ENCODE results near the gene ABCD3. TPM values are rescaled to one million over a fixed set of nuclear protein-coding genes. Genes with fewer than 3 reads are reported as not detected.
"Not testable (repeated sequence)": the region's sequence is repeated elsewhere in the genome, so short reads cannot be mapped to it uniquely, and the experiment has no call there.

The ABCD3 gene
- polyA plus RNA-seq, 3 donors from 2014 or later = 21.8 to 28.7 (median 27.8) TPM

GRCh38 chr1:94559921-94560320, 141.7 kb downstream of the ABCD3 start:
- Mint-ChIP-seq H3K36me3 (no peaks in the 10 kb centered on the region), H3K4me3 (no peak overlapping the region), H3K4me1 (no peaks in the 10 kb centered on the region), H3K27ac (no peak overlapping the region), H3K27me3 (ENCODE audit: low read depth in 3 of 3) (peaks cover 2 to 9% (median 5%) of the 10 kb centered on the region in 3 donors), H3K9me3 (no peaks in the 10 kb centered on the region)
- DNase-seq = no peak

- H3K27ac Mint-ChIP-seq = no peak overlapping the region
- H3K9me3 Mint-ChIP-seq = no peaks in the 10 kb centered on the region
- no peaks in the 10 kb centered on the region for H3K36me3 Mint-ChIP-seq
- H3K27me3 Mint-ChIP-seq (ENCODE audit: low read depth in 3 of 3) = peaks cover 3 to 7% (median 7%) of the 10 kb centered on the region in 3 donors
- DNase-seq = no peak
- no peaks in the 10 kb centered on the region for H3K4me1 Mint-ChIP-seq
- no peak overlapping the region for H3K4me3 Mint-ChIP-seq
These were observed 142.1 kb downstream of the ABCD3 start for GRCh38 chr1:94560333-94560732.

GRCh38 chr1:94562519-94563260, 144.5 kb downstream of the ABCD3 start:
- no peak for DNase-seq
- peaks cover 0 to 2% (median 0%) of the 10 kb centered on the region in 6 donors for H3K9me3 Mint-ChIP-seq
- H3K4me3 Mint-ChIP-seq = no peak overlapping the region
- H3K27me3 Mint-ChIP-seq (ENCODE audit: low read depth in 3 of 3) = peaks cover 4 to 7% (median 6%) of the 10 kb centered on the region in 3 donors
- no peaks in the 10 kb centered on the region for H3K4me1 Mint-ChIP-seq
- peaks cover 0 to 3% (median 0%) of the 10 kb centered on the region in 3 donors for H3K36me3 Mint-ChIP-seq
- H3K27ac Mint-ChIP-seq = no peak overlapping the region

- no peak overlapping the region for H3K4me3 Mint-ChIP-seq
- peaks cover 0 to 7% (median 4%) of the 10 kb centered on the region in 6 donors for H3K9me3 Mint-ChIP-seq
These were observed 147.7 kb downstream of the ABCD3 start for GRCh38 chr1:94565901-94566300.

GRCh38 chr1:94566436-94566835, 148.2 kb downstream of the ABCD3 start:
- DNase-seq; H3K27ac Mint-ChIP-seq; H3K36me3 Mint-ChIP-seq; H3K4me1 Mint-ChIP-seq; H3K27me3 Mint-ChIP-seq (ENCODE audit: low read depth in 3 of 3); H3K4me3 Mint-ChIP-seq; H3K9me3 Mint-ChIP-seq: not testable (repeated sequence)

More at GRCh38 chr1:94565901-94566300, 147.7 kb downstream of the ABCD3 start:
- no peak overlapping the region for H3K27ac Mint-ChIP-seq
- peaks cover 4 to 8% (median 5%) of the 10 kb centered on the region in 3 donors for H3K27me3 Mint-ChIP-seq (ENCODE audit: low read depth in 3 of 3)
- DNase-seq = no peak
- no peaks in the 10 kb centered on the region for H3K4me1 Mint-ChIP-seq
- peaks cover 0 to 6% (median 0%) of the 10 kb centered on the region in 3 donors for H3K36me3 Mint-ChIP-seq

GRCh38 chr1:94567975-94568607, 149.9 kb downstream of the ABCD3 start:
- peaks cover 0 to 11% (median 0%) of the 10 kb centered on the region in 3 donors for H3K36me3 Mint-ChIP-seq
- not testable (repeated sequence) for H3K4me1 Mint-ChIP-seq
- H3K9me3 Mint-ChIP-seq = peaks cover 3 to 13% (median 10%) of the 10 kb centered on the region in 6 donors

More at GRCh38 chr1:94567975-94568607, 149.9 kb downstream of the ABCD3 start:
- not testable (repeated sequence) for H3K27ac Mint-ChIP-seq; H3K4me3 Mint-ChIP-seq; DNase-seq; H3K27me3 Mint-ChIP-seq (ENCODE audit: low read depth in 3 of 3)

Other genes starting within 250 kb of the ABCD3 start
- gene ARHGAP29, start 180.8 kb upstream of the ABCD3 start, polyA plus RNA-seq = not detected
- gene F3, start 123.4 kb downstream of the ABCD3 start, polyA plus RNA-seq = not detected

Measured in immature natural killer cell (primary cell).